Measurements from ENCODE around the gene ENO1. TPM values are rescaled to one million over a fixed set of nuclear protein-coding genes. Genes with fewer than 3 reads are reported as not detected.
A peak's percentile ranks its signal among the peaks of the same experiment; 100 is the strongest.

ENO1 gene
- total RNA-seq, 1 donor from 2014 or later = 1,663 TPM

DNA sequence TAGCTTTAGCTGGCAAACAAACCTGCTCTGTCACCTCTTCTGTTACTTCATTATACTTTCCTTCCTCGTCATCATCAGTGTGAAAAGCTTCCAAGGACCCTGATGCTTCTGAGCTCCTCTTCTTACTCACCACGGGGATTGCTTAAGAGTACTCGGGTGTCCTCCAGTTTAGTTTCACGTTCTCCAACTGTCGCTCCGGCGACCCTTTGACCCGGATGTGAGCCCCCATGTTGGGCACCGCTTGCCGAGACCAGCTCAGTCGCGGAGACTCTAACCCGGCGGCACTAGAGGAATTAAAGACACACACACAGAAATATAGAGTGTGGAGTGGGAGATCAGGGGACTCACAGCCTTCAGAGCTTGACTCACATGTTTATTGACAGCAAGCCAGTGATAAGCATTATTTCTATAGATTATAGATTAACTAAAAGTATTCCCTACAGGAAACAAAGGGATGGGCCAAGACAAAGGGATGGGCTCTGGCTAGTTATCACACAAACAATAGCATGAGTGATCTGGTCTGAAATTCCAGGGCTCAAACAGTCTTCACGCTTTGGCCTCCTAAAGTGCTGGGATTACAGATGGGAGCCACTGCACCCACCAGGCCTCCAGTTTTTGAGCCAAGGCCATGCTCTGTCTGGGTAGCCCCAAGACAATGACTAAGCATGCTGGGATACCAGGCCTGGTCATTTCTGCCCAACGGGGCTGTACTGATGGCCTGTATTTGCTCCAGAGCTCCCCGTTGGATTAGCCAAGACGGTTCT is 30.1 kb upstream of the ENO1 start:
- H3K4me1 Mint-ChIP-seq (ENCODE audit: low read depth, unreplicated experiment) = peaks cover 11% of the 10 kb centered on the region
- Histone ChIP-seq H4K20me1 (ENCODE audit: insufficient read depth, low read length) (no peaks in the 10 kb centered on the region), H2AFZ (ENCODE audit: low read depth, low read length) (no peak overlapping the region), H3K27me3 (ENCODE audit: insufficient read depth, low read length) (no peaks in the 10 kb centered on the region), H3K9me3 (ENCODE audit: insufficient read depth, low read depth, low read length) (no peaks in the 10 kb centered on the region), H3K36me3 (ENCODE audit: insufficient read depth, low read length) (no peaks in the 10 kb centered on the region), H3K9ac (ENCODE audit: low read length) (no peak overlapping the region), H3K27ac (ENCODE audit: low read depth, low read length) (no peak overlapping the region), H3K4me2 (ENCODE audit: low read length) (no peak overlapping the region), H3K79me2 (ENCODE audit: insufficient read depth, low read length) (no peaks in the 10 kb centered on the region), H3K4me3 (ENCODE audit: insufficient read depth, low read depth, low read length) (no peak overlapping the region), H3K4me1 (ENCODE audit: insufficient read depth, low read length) (peaks cover 14% of the 10 kb centered on the region)
- peaks cover 6% of the 10 kb centered on the region for H3K27me3 Mint-ChIP-seq (ENCODE audit: low read depth, unreplicated experiment)
- H3K36me3 Mint-ChIP-seq (ENCODE audit: low read depth, unreplicated experiment) = no peaks in the 10 kb centered on the region
- DNase-seq (ENCODE audit: low read depth) (peak; percentile 15), FAIRE-seq (no peak)
- no peak overlapping the region for H3K27ac Mint-ChIP-seq (ENCODE audit: unreplicated experiment)
- H3K4me3 Mint-ChIP-seq (ENCODE audit: unreplicated experiment) = no peak overlapping the region
- no peak for TF ChIP-seq EZH2 (IDR thresholded peaks at IDR 0.05; ENCODE audit: insufficient read depth, low read length)
- H3K9me3 Mint-ChIP-seq (ENCODE audit: unreplicated experiment) = peaks cover 2% of the 10 kb centered on the region

GRCh38 chr1:8905582-8906191 is 27.2 kb upstream of the ENO1 start:
- Histone ChIP-seq H3K36me3 (ENCODE audit: insufficient read depth, low read length) (no peaks in the 10 kb centered on the region), H3K9me3 (ENCODE audit: insufficient read depth, low read depth, low read length) (no peaks in the 10 kb centered on the region), H3K4me1 (ENCODE audit: insufficient read depth, low read length) (peaks cover 9% of the 10 kb centered on the region), H4K20me1 (ENCODE audit: insufficient read depth, low read length) (no peaks in the 10 kb centered on the region), H3K9ac (ENCODE audit: low read length) (no peak overlapping the region), H3K27ac (ENCODE audit: low read depth, low read length) (no peak overlapping the region), H3K4me2 (ENCODE audit: low read length) (no peak overlapping the region), H3K4me3 (ENCODE audit: insufficient read depth, low read depth, low read length) (no peak overlapping the region), H3K79me2 (ENCODE audit: insufficient read depth, low read length) (no peaks in the 10 kb centered on the region), H2AFZ (ENCODE audit: low read depth, low read length) (no peak overlapping the region), H3K27me3 (ENCODE audit: insufficient read depth, low read length) (no peaks in the 10 kb centered on the region)
- Mint-ChIP-seq H3K36me3 (ENCODE audit: low read depth, unreplicated experiment) (no peaks in the 10 kb centered on the region), H3K27me3 (ENCODE audit: low read depth, unreplicated experiment) (peaks cover 6% of the 10 kb centered on the region), H3K4me3 (ENCODE audit: unreplicated experiment) (no peak overlapping the region), H3K9me3 (ENCODE audit: unreplicated experiment) (peaks cover 2% of the 10 kb centered on the region), H3K27ac (ENCODE audit: unreplicated experiment) (peak overlapping the region; percentile 1), H3K4me1 (ENCODE audit: low read depth, unreplicated experiment) (peaks cover 18% of the 10 kb centered on the region)
- DNase-seq (ENCODE audit: low read depth) = peak; percentile 34
- FAIRE-seq = no peak
- TF ChIP-seq EZH2 (IDR thresholded peaks at IDR 0.05; ENCODE audit: insufficient read depth, low read length) = no peak
- TF ChIP-seq, protein P1, sequence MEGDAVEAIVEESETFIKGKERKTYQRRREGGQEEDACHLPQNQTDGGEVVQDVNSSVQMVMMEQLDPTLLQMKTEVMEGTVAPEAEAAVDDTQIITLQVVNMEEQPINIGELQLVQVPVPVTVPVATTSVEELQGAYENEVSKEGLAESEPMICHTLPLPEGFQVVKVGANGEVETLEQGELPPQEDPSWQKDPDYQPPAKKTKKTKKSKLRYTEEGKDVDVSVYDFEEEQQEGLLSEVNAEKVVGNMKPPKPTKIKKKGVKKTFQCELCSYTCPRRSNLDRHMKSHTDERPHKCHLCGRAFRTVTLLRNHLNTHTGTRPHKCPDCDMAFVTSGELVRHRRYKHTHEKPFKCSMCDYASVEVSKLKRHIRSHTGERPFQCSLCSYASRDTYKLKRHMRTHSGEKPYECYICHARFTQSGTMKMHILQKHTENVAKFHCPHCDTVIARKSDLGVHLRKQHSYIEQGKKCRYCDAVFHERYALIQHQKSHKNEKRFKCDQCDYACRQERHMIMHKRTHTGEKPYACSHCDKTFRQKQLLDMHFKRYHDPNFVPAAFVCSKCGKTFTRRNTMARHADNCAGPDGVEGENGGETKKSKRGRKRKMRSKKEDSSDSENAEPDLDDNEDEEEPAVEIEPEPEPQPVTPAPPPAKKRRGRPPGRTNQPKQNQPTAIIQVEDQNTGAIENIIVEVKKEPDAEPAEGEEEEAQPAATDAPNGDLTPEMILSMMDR (IDR thresholded peaks at IDR 0.05; ENCODE audit: insufficient read depth, low read depth, low read length) = no peak

DNA sequence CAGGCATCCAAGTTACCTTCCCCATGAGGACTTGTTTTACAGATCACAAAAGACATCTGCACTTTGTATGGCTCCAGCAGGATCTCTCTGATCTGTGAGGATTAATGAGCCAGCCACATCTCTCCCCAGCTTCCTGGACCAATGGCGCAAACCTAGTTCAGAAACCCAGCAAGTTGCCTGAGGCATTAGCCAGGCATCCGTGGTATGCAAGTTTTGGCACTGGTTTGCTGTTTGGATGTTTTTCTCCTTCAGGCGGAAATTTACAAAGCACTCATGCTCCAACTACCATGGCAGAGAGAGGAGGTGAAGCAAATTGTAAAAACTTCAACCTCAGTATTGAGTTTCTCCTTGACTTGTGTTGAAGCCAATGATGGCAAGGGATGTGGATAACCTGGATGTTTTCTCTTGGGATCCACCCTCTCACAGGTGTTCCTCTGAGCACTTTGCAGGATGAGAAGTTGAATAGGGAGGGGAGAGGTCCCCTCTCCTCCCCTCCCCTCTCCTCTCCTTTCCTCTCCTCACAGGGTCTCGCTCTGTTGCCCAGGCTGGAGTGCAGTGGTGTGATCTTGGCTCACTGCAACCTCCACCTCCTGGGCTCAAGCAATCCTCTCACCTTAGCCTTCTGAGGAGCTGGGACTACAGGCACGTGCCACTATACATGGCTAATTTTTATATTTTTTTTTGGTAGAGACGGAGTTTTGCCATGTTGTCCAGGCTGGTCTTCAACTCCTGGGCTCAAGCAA is 25.6 kb upstream of the ENO1 start:
- Histone ChIP-seq H3K79me2 (ENCODE audit: insufficient read depth, low read length) (no peaks in the 10 kb centered on the region), H3K9me3 (ENCODE audit: insufficient read depth, low read depth, low read length) (no peaks in the 10 kb centered on the region), H3K27me3 (ENCODE audit: insufficient read depth, low read length) (no peaks in the 10 kb centered on the region), H3K27ac (ENCODE audit: low read depth, low read length) (peak overlapping the region; percentile 38), H3K4me1 (ENCODE audit: insufficient read depth, low read length) (peaks cover 9% of the 10 kb centered on the region), H4K20me1 (ENCODE audit: insufficient read depth, low read length) (no peaks in the 10 kb centered on the region), H2AFZ (ENCODE audit: low read depth, low read length) (no peak overlapping the region), H3K4me3 (ENCODE audit: insufficient read depth, low read depth, low read length) (no peak overlapping the region), H3K4me2 (ENCODE audit: low read length) (peak overlapping the region; percentile 50), H3K36me3 (ENCODE audit: insufficient read depth, low read length) (no peaks in the 10 kb centered on the region), H3K9ac (ENCODE audit: low read length) (peak overlapping the region; percentile 2)
- Mint-ChIP-seq H3K27me3 (ENCODE audit: low read depth, unreplicated experiment) (peaks cover 6% of the 10 kb centered on the region), H3K36me3 (ENCODE audit: low read depth, unreplicated experiment) (no peaks in the 10 kb centered on the region), H3K4me1 (ENCODE audit: low read depth, unreplicated experiment) (peaks cover 18% of the 10 kb centered on the region), H3K27ac (ENCODE audit: unreplicated experiment) (no peak overlapping the region), H3K9me3 (ENCODE audit: unreplicated experiment) (peaks cover 2% of the 10 kb centered on the region), H3K4me3 (ENCODE audit: unreplicated experiment) (no peak overlapping the region)
- TF ChIP-seq EZH2 (IDR thresholded peaks at IDR 0.05; ENCODE audit: insufficient read depth, low read length) = no peak
- TF ChIP-seq, protein P1 (IDR thresholded peaks at IDR 0.05; ENCODE audit: insufficient read depth, low read depth, low read length) = no peak
- peak; percentile 97 for DNase-seq (ENCODE audit: low read depth)
- FAIRE-seq = peak; percentile 97

All from astrocyte (in vitro differentiated cells and primary cell).